Measurements from ENCODE around the gene TPD52L2.

DNA sequence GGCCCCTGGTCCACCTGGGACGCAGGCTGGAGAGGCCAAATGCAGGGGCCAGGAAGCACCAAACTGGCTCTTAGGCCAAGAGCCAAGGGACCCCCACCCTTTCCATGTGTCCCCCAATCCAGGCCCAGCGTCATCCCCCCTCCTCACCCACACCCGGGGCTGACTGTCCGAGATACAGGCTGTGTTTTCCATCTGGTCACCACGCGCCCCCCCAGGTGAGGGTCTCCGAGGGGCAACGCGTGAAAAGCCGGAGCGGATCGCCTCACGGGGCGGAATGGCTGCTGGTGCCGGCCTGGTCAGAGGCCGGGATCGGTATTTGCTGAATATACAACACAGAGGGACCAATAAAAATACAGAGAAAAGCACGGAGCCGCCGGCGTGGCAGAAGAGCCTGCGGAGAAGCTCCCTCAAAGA lies 9.0 kb upstream of the TPD52L2 start:
- TF ChIP-seq, protein P1, sequence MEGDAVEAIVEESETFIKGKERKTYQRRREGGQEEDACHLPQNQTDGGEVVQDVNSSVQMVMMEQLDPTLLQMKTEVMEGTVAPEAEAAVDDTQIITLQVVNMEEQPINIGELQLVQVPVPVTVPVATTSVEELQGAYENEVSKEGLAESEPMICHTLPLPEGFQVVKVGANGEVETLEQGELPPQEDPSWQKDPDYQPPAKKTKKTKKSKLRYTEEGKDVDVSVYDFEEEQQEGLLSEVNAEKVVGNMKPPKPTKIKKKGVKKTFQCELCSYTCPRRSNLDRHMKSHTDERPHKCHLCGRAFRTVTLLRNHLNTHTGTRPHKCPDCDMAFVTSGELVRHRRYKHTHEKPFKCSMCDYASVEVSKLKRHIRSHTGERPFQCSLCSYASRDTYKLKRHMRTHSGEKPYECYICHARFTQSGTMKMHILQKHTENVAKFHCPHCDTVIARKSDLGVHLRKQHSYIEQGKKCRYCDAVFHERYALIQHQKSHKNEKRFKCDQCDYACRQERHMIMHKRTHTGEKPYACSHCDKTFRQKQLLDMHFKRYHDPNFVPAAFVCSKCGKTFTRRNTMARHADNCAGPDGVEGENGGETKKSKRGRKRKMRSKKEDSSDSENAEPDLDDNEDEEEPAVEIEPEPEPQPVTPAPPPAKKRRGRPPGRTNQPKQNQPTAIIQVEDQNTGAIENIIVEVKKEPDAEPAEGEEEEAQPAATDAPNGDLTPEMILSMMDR (IDR thresholded peaks at IDR 0.05 in 4 of 5, conservative IDR thresholded peaks at IDR 0.05 in 1 of 5) = no peak
- no peak for TF ChIP-seq POLR2A (IDR thresholded peaks at IDR 0.05)

Data from gastrocnemius medialis (tissue), 4 donors.